Subcutaneous adipose tissue (tissue), 4 donors: ENCODE results near the gene RPS15A. TPM values are rescaled to one million over a fixed set of nuclear protein-coding genes. Genes with fewer than 3 reads are reported as not detected.

ENCODE experiments used
- total RNA-seq, 4 donors: library from RNA; depleted of rRNA; stranded (reverse); fragments of >200 nt; gene quantifications; one replicate each; pipeline ENCODE4 v1.1.0, GENCODE V29; 2016
- TF ChIP-seq, protein P1 (sequence below): fragments of 450-650 bp; IDR thresholded peaks from one replicate; pipeline ENCODE4 v1.5.1; 2016; ENCODE audit warnings: low read depth, mild to moderate bottlenecking, control low read depth, antibody characterized with exemption, moderate library complexity

Gene RPS15A
- total RNA-seq, 4 donors from 2014 or later: 1,382 to 2,144 (median 2,003) TPM

GRCh38 chr16:18803569-18804462, 13.7 kb upstream of the RPS15A start:
- TF ChIP-seq, protein P1, sequence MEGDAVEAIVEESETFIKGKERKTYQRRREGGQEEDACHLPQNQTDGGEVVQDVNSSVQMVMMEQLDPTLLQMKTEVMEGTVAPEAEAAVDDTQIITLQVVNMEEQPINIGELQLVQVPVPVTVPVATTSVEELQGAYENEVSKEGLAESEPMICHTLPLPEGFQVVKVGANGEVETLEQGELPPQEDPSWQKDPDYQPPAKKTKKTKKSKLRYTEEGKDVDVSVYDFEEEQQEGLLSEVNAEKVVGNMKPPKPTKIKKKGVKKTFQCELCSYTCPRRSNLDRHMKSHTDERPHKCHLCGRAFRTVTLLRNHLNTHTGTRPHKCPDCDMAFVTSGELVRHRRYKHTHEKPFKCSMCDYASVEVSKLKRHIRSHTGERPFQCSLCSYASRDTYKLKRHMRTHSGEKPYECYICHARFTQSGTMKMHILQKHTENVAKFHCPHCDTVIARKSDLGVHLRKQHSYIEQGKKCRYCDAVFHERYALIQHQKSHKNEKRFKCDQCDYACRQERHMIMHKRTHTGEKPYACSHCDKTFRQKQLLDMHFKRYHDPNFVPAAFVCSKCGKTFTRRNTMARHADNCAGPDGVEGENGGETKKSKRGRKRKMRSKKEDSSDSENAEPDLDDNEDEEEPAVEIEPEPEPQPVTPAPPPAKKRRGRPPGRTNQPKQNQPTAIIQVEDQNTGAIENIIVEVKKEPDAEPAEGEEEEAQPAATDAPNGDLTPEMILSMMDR: no peak

GRCh38 chr16:18802767-18803343, 12.7 kb upstream of the RPS15A start:
- TF ChIP-seq, protein P1: no peak

- TF ChIP-seq, protein P1: no peak
Measured at GRCh38 chr16:18801145-18801972, 11.2 kb upstream of the RPS15A start, which contains the start of gene ARL6IP1. Gene ARL6IP1, minus strand, starts transcription at chr16:18801549. Its CDS starts 83 bp downstream, at chr16:18801466.

- TF ChIP-seq, protein P1: no peak
Measured at GRCh38 chr16:18800775-18801144, 10.6 kb upstream of the RPS15A start.

DNA sequence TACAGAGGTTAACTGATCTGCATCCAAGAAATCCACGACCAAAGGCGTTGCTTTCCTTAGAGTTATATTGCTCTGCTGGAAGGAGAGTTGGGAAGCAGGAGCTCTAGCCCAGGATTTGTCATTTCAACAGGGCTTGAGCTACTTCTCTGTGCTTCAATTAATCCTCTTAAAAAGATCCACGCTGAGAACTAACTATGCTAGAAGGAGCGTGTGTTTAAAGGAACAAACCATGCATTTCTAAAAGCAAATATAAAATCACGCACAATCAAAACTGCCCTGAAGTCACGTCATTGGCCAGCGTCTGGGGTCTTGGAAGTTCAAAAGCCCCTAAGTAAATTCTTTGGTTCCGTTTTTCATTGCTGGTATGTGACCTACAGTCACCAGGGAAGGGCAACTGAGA, 10.2 kb upstream of the RPS15A start:
- TF ChIP-seq, protein P1: no peak

DNA sequence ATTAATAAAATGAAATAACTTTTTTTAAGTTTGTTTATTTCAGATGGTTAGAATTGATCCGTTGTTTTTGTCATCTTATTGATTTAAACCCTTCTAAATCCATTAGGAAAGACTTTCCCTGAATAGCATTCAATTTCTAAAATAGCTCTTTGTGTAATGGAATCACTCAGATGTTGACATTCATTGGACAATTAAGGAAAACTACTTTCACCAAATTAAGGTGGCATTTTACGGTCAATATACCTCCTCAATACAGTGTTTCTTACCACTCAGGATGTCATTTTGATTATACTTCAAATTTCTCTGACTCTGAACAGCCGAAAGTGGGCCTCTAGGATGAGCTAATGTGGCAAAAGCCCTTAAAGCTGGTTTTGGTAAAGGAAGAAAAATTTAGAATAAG, 9.4 kb upstream of the RPS15A start:
- TF ChIP-seq, protein P1: no peak
